H1 (cell line): Measurements from ENCODE around the gene BOD1L2. TPM values are rescaled to one million over a fixed set of nuclear protein-coding genes. Genes with fewer than 3 reads are reported as not detected.

Source experiments
- CTCF ChIA-PET: fragments of 300-600 bp; sonication (Branson Sonifier 250); formaldehyde crosslinking; loops from one replicate; lab custom pipeline; 2021; ENCODE audit not compliant: partially characterized antibody; lab: Charles Lee
- POLR2A ChIA-PET: fragments of 300-600 bp; sonication (Branson Sonifier 250); formaldehyde crosslinking; loops from one replicate; lab custom pipeline; 2021; ENCODE audit warnings: inconsistent platforms; ENCODE audit not compliant: partially characterized antibody; lab: Charles Lee
- DNase-seq, 2 experiments: peaks; one replicate each; pipeline versions ENCODE4 v3.0.0 to v3.0.0-alpha.2; 2010 to 2022; ENCODE audit warnings: low spot score in 2 of 2, low read depth in 1 of 2, mixed read lengths in 1 of 2
- FAIRE-seq: peaks from 2 replicates; lab custom pipeline; 2011; peaks lifted over from hg19 to GRCh38; lab: Jason Lieb, UNC
- H2AFZ ChIP-seq: 2 replicates; pipeline ENCODE4 v1.8.1; 2012; ENCODE audit warnings: low read length, inconsistent platforms
- H2AK5ac ChIP-seq: 2 replicates; pipeline ENCODE4 v1.6.1; 2013; ENCODE audit warnings: low read depth, low read length
- H2BK120ac ChIP-seq: replicated peaks from 2 replicates; pipeline ENCODE3; 2013; ENCODE audit warnings: low read depth, low read length, inconsistent platforms
- H2BK12ac ChIP-seq: 2 replicates; pipeline ENCODE4 v1.6.1; 2013; ENCODE audit warnings: low read depth, low read length
- H2BK15ac ChIP-seq: 2 replicates; pipeline ENCODE4 v1.6.1; 2013; ENCODE audit warnings: low read length
- H2BK20ac ChIP-seq: 2 replicates; pipeline ENCODE4 v1.6.1; 2013; ENCODE audit warnings: low read length
- H2BK5ac ChIP-seq: 2 replicates; pipeline ENCODE4 v1.6.1; 2013; ENCODE audit warnings: low read depth, low read length
- H3K14ac ChIP-seq: 2 replicates; pipeline ENCODE4 v1.6.1; 2013; ENCODE audit warnings: inconsistent platforms; ENCODE audit not compliant: insufficient read length
- H3K18ac ChIP-seq: 2 replicates; pipeline ENCODE4 v1.6.1; 2013; ENCODE audit warnings: low read length; ENCODE audit errors: extremely low read depth
- H3K23ac ChIP-seq: 2 replicates; pipeline ENCODE4 v1.6.1; 2013; ENCODE audit warnings: inconsistent platforms; ENCODE audit not compliant: insufficient read length
- H3K23me2 ChIP-seq: 2 replicates; pipeline ENCODE4 v1.6.1; 2013; ENCODE audit warnings: low read depth, low read length
- H3K27ac ChIP-seq: 2 replicates; pipeline ENCODE4 v1.6.1; 2011; ENCODE audit warnings: low read depth, low read length, inconsistent platforms
- H3K27me3 ChIP-seq, 4 experiments: replicated peaks in 1 of 4; 1 replicate in 1 of 4; 2 replicates in 3 of 4; pipeline versions ENCODE4 v1.6.1 to v1.8.1; 2011 to 2013; ENCODE audit warnings: low read length in 3 of 4, mild to moderate bottlenecking in 3 of 4, inconsistent platforms in 2 of 4, mixed read lengths in 2 of 4, moderate library complexity in 1 of 4; ENCODE audit not compliant: control insufficient read depth in 3 of 4, insufficient read depth in 3 of 4; ENCODE audit errors: extremely low read depth in 1 of 4
- H3K36me3 ChIP-seq, 4 experiments: 2 replicates each; pipeline versions ENCODE4 v1.6.1 to v1.8.1; 2011 to 2013; ENCODE audit warnings: mild to moderate bottlenecking in 4 of 4, low read length in 3 of 4, moderate library complexity in 2 of 4, control low read depth in 1 of 4, inconsistent platforms in 1 of 4; ENCODE audit not compliant: insufficient read depth in 4 of 4, control insufficient read depth in 2 of 4
- H3K4ac ChIP-seq: replicated peaks from 2 replicates; pipeline ENCODE3; 2013; ENCODE audit warnings: low read length, low read depth, mixed read lengths, inconsistent platforms; ENCODE audit not compliant: insufficient read length
- H3K4me1 ChIP-seq, 4 experiments: replicated peaks in 1 of 4; 1 replicate in 1 of 4; 2 replicates in 3 of 4; pipeline versions ENCODE4 v1.6.1 to v1.8.1; 2011 to 2013; ENCODE audit warnings: low read length in 3 of 4, inconsistent platforms in 2 of 4, mixed read lengths in 1 of 4; ENCODE audit not compliant: insufficient read depth in 4 of 4, control insufficient read depth in 3 of 4
- H3K4me2 ChIP-seq, 2 experiments: 2 replicates each; pipeline versions ENCODE4 v1.6.1 to v1.8.1; 2011 to 2013; ENCODE audit warnings: low read depth in 2 of 2, low read length in 2 of 2, control low read depth in 1 of 2, inconsistent platforms in 1 of 2, mild to moderate bottlenecking in 1 of 2; ENCODE audit not compliant: insufficient read depth in 1 of 2
- H3K4me3 ChIP-seq, 4 experiments: fragments of 200-600, 300-600 bp in 1 of 4; sonication (generic), shearing (Covaris generic), sonication (Bioruptor Twin) in 1 of 4; 2 replicates each; pipeline versions ENCODE4 v1.5.1 to v1.8.1; 2011 to 2016; ENCODE audit warnings: low read length in 4 of 4, low read depth in 3 of 4, control low read depth in 2 of 4, inconsistent platforms in 2 of 4, mild to moderate bottlenecking in 2 of 4, mixed read lengths in 1 of 4, moderate library complexity in 1 of 4; ENCODE audit not compliant: insufficient read depth in 2 of 4; ENCODE audit errors: extremely low read depth in 1 of 4
- H3K56ac ChIP-seq: replicated peaks from 2 replicates; pipeline ENCODE3; 2013; ENCODE audit warnings: low read depth, mild to moderate bottlenecking, mixed read lengths, low read length, inconsistent platforms; ENCODE audit not compliant: insufficient read length
- H3K79me1 ChIP-seq: 2 replicates; pipeline ENCODE4 v1.6.1; 2013; ENCODE audit warnings: low read depth, low read length, control low read depth
- H3K79me2 ChIP-seq, 2 experiments: 2 replicates each; pipeline versions ENCODE4 v1.6.1 to v1.8.1; 2012 to 2013; ENCODE audit warnings: low read length in 2 of 2, mild to moderate bottlenecking in 2 of 2, inconsistent platforms in 1 of 2; ENCODE audit not compliant: insufficient read depth in 2 of 2, control insufficient read depth in 1 of 2
- H3K9ac ChIP-seq, 4 experiments: replicated peaks in 1 of 4; 1 replicate in 1 of 4; 2 replicates in 3 of 4; pipeline versions ENCODE4 v1.6.1 to v1.8.1; 2011 to 2013; ENCODE audit warnings: low read depth in 3 of 4, low read length in 3 of 4, control low read depth in 2 of 4, mild to moderate bottlenecking in 2 of 4, moderate library complexity in 2 of 4, inconsistent platforms in 1 of 4; ENCODE audit errors: extremely low read depth in 1 of 4
- H3K9me3 ChIP-seq, 2 experiments: 2 replicates each; pipeline versions ENCODE4 v1.6.1 to v1.8.1; 2012 to 2013; ENCODE audit warnings: mild to moderate bottlenecking in 2 of 2, moderate library complexity in 2 of 2, control low read depth in 1 of 2, inconsistent platforms in 1 of 2, low read depth in 1 of 2, low read length in 1 of 2, mixed read lengths in 1 of 2; ENCODE audit not compliant: insufficient read depth in 2 of 2
- H4K20me1 ChIP-seq, 2 experiments: replicated peaks in 1 of 2; 2 replicates each; pipeline versions ENCODE3 to v1.8.1; 2011 to 2013; ENCODE audit warnings: inconsistent platforms in 2 of 2, low read length in 2 of 2, mild to moderate bottlenecking in 1 of 2; ENCODE audit not compliant: insufficient read depth in 2 of 2, control insufficient read depth in 1 of 2
- H4K5ac ChIP-seq: 2 replicates; pipeline ENCODE4 v1.6.1; 2013; ENCODE audit warnings: low read length, low read depth, mixed read lengths, inconsistent platforms; ENCODE audit not compliant: insufficient read length
- H4K8ac ChIP-seq: 2 replicates; pipeline ENCODE4 v1.8.0; 2013; ENCODE audit warnings: mild to moderate bottlenecking, moderate library complexity, low read length, inconsistent platforms; ENCODE audit not compliant: insufficient read depth; ENCODE audit errors: extremely low read depth
- H4K91ac ChIP-seq: replicated peaks from 2 replicates; pipeline ENCODE3; 2013; ENCODE audit warnings: low read length, mixed read lengths, inconsistent platforms; ENCODE audit not compliant: insufficient read length
- ATF2 ChIP-seq: IDR thresholded peaks from 2 replicates; pipeline ENCODE4 v1.6.1; 2012; ENCODE audit warnings: low read length, inconsistent platforms
- CEBPB ChIP-seq: IDR thresholded peaks from 2 replicates; pipeline ENCODE4 v1.6.1; 2012; ENCODE audit warnings: low read depth, low read length
- EGR1 ChIP-seq: IDR thresholded peaks from 2 replicates; pipeline ENCODE4 v1.6.1; 2011; ENCODE audit warnings: low read depth, low read length, borderline replicate concordance
- MAX ChIP-seq: IDR thresholded peaks from 2 replicates; pipeline ENCODE4 v1.6.1; 2012; ENCODE audit warnings: inconsistent platforms
- SIRT6 ChIP-seq: IDR thresholded peaks from one replicate; pipeline ENCODE4 v1.7.1; 2012; ENCODE audit warnings: low read length, inconsistent platforms
- SRF ChIP-seq: IDR thresholded peaks from 2 replicates; pipeline ENCODE4 v1.6.1; 2011; ENCODE audit warnings: mild to moderate bottlenecking, low read depth, low read length, moderate library complexity
- TAF7 ChIP-seq: optimal IDR thresholded peaks from 2 replicates; pipeline ENCODE3; 2011; ENCODE audit warnings: low read depth, mild to moderate bottlenecking, inconsistent platforms, low read length, moderate library complexity, borderline replicate concordance
- WGBS, 2 experiments: shearing (Covaris generic) in 1 of 2; methylation state at CpG; one replicate each; pipeline versions ENCODE4 v1.1.6 to v1.1.7; 2013 to 2015; ENCODE audit warnings: low lambda C conversion rate in 2 of 2, mixed read lengths in 2 of 2, inconsistent platforms in 1 of 2, low coverage in 1 of 2, missing lambda C conversion rate in 1 of 2; ENCODE audit not compliant: insufficient replicate concordance in 2 of 2, insufficient coverage in 1 of 2, insufficient read length in 1 of 2; ENCODE audit errors: extremely low coverage in 1 of 2, missing lambda C conversion rate in 1 of 2; 5-methylcytosine and 5-hydroxymethylcytosine counted together
- polyA plus RNA-seq, 7 experiments: library from polyadenylated mRNA; depleted of rRNA in 3 of 7; stranded (reverse) in 5 of 7; unstranded in 2 of 7; fragments of >200 nt in 5 of 7; fragments of 200-250 nt in 2 of 7; gene quantifications; 1 replicate in 5 of 7; 2 replicates in 1 of 7; 4 replicates in 1 of 7; pipeline versions ENCODE4 v1.2.1 to v1.2.3, GENCODE V29; 2011 to 2013; ENCODE audit warnings: missing spikeins in 2 of 7, mixed read lengths in 2 of 7
- total RNA-seq: library from RNA; stranded (reverse); fragmentation: NEBNext Ultra II Directional; extraction: Animal tissue kit (Norgen Biotek cat#: 25700); gene quantifications from 2 replicates; pipeline ENCODE4 v1.2.1, GENCODE V29; 2021

BOD1L2 gene
- total and polyA plus RNA-seq, 2 of the 8 experiments (the other 6 are each of a cell fraction or from before 2014, with no cell fraction given), result not detected

- Histone ChIP-seq H3K27me3 (no peaks in the 10 kb centered on the region), H2AK5ac (no peak overlapping the region), H4K8ac (no peak overlapping the region), H3K9me3 (peaks cover 0 to 2% of the 10 kb centered on the region in 2 experiments; a peak in 1 of 4 replicates), H2BK120ac (no peak overlapping the region), H2AFZ (peak overlapping the region; percentile 77; the same call in 1 of the 2 replicates), H3K18ac (no peak overlapping the region), H3K9ac (no peak overlapping the region; a peak in 1 of 7 replicates), H2BK20ac (no peak overlapping the region), H3K4me1 (no peaks in the 10 kb centered on the region), H2BK15ac (no peak overlapping the region), H3K4me2 (no peak overlapping the region), H3K14ac (no peak overlapping the region), H3K56ac (no peak overlapping the region), H3K79me1 (no peaks in the 10 kb centered on the region), H4K5ac (no peak overlapping the region), H3K36me3 (no peaks in the 10 kb centered on the region), H3K23me2 (no peaks in the 10 kb centered on the region), H3K27ac (no peak overlapping the region), H2BK5ac (no peak overlapping the region), H3K4me3 (no peak overlapping the region), H3K23ac (no peak overlapping the region), H3K79me2 (no peaks in the 10 kb centered on the region), H3K4ac (no peak overlapping the region), H4K91ac (no peak overlapping the region), H4K20me1 (no peaks in the 10 kb centered on the region), H2BK12ac (no peak overlapping the region)
- DNase-seq, result no peak
- WGBS, 2 experiments, result 91% methylated on average over 10 of the region's 10 CpGs; no CpG with 5 or more reads in 1 of the 2 experiments
- FAIRE-seq, result no peak
- ChIA-PET CTCF (no interaction called here), POLR2A (no interaction called here)
- no peak for TF ChIP-seq TAF7
- peak; percentile 48; the same call in 1 of the 2 replicates for TF ChIP-seq CEBPB
- no peak for TF ChIP-seq MAX
- TF ChIP-seq ATF2, result no peak
- TF ChIP-seq EGR1, result no peak
- TF ChIP-seq SRF, result no peak
- TF ChIP-seq SIRT6, result no peak
Observed at GRCh38 chr18:57141208-57142129, 5.4 kb upstream of the BOD1L2 start.
